DMS153 treated with DMSO at 0.1 percent for 48 hours (cell line): ENCODE measurements around the gene ESYT2.

Experiments
- DNase-seq: peaks from one replicate; lab custom pipeline; 2025; ENCODE audit not compliant: unreplicated experiment; lab: John Stamatoyannopoulos, UW

Gene ESYT2

GRCh38 chr7:158747408-158747807, 81.9 kb downstream of the ESYT2 start:
- DNase-seq: no peak

- no peak for DNase-seq
Observed at GRCh38 chr7:158746957-158747356, 82.4 kb downstream of the ESYT2 start.

- DNase-seq: no peak
Observed at GRCh38 chr7:158745057-158745715, 84.1 kb downstream of the ESYT2 start.

GRCh38 chr7:158744070-158744469, 85.2 kb downstream of the ESYT2 start:
- DNase-seq: no peak

GRCh38 chr7:158743219-158743618, 86.1 kb downstream of the ESYT2 start:
- DNase-seq: no peak

- DNase-seq: no peak
Observed at GRCh38 chr7:158742065-158742821, 87.1 kb downstream of the ESYT2 start.

GRCh38 chr7:158741294-158741666, 88.0 kb downstream of the ESYT2 start:
- no peak for DNase-seq

GRCh38 chr7:158740657-158741293, 88.5 kb downstream of the ESYT2 start:
- no peak for DNase-seq

- DNase-seq: no peak
Observed at GRCh38 chr7:158740013-158740656, 89.2 kb downstream of the ESYT2 start.

- DNase-seq: no peak
Observed at GRCh38 chr7:158738841-158739240, 90.5 kb downstream of the ESYT2 start.

GRCh38 chr7:158737064-158737695, 92.1 kb downstream of the ESYT2 start:
- DNase-seq: no peak

- no peak for DNase-seq
Observed at GRCh38 chr7:158735935-158736334, 93.4 kb downstream of the ESYT2 start.

- no peak for DNase-seq
Observed at GRCh38 chr7:158734861-158735260, 94.4 kb downstream of the ESYT2 start.

GRCh38 chr7:158733775-158734494, 95.4 kb downstream of the ESYT2 start:
- no peak for DNase-seq

GRCh38 chr7:158733220-158733519, 96.1 kb downstream of the ESYT2 start:
- no peak for DNase-seq

- no peak for DNase-seq
Observed at GRCh38 chr7:158732494-158733219, 96.7 kb downstream of the ESYT2 start.

- no peak for DNase-seq
Observed at GRCh38 chr7:158731761-158732160, 97.5 kb downstream of the ESYT2 start.

- no peak for DNase-seq
Observed at GRCh38 chr7:158730383-158731346, 98.6 kb downstream of the ESYT2 start.
